GM12878 (cell line): ENCODE measurements around the gene DAAM1. TPM values are rescaled to one million over a fixed set of nuclear protein-coding genes. Genes with fewer than 3 reads are reported as not detected.

Experiments used
- ATAC-seq: fragments of 200-7000 bp; cut with Tn5 transposase; 3 replicates; pipeline ENCODE4 v1.9.1; 2020; ENCODE audit warnings: mild to moderate bottlenecking, moderate library complexity
- BruUV-seq: library from RNA; stranded (reverse); fragments of 400-500 nt; replicated peaks from 2 replicates; lab custom pipeline; 2021; lab: Mats Ljungman, UMichigan
- CTCF ChIA-PET: fragments of 300-600 bp; sonication (Branson Sonifier 250); formaldehyde crosslinking; extraction: SDS; loops from one replicate; lab custom pipeline; 2021; ENCODE audit warnings: inconsistent platforms; lab: Yijun Ruan, JAX
- POLR2A ChIA-PET: fragments of 350-600 bp; formaldehyde crosslinking; extraction: SDS; loops from one replicate; lab custom pipeline; 2021; ENCODE audit warnings: inconsistent platforms; lab: Charles Lee
- RAD21 ChIA-PET: fragments of 300-600 bp; sonication (Branson Sonifier 250); formaldehyde crosslinking; loops from one replicate; lab custom pipeline; 2023; ENCODE audit warnings: antibody characterized with exemption; ENCODE audit not compliant: unreplicated experiment; lab: Charles Lee
- SMC1A ChIA-PET: fragments of 300-600 bp; sonication (Branson Sonifier 250); formaldehyde crosslinking; loops from one replicate; lab custom pipeline; 2023; ENCODE audit not compliant: unreplicated experiment, uncharacterized antibody; lab: Charles Lee
- DNase-seq: peaks from one replicate; pipeline ENCODE4 v3.0.0-alpha.2; 2011; ENCODE audit warnings: low read depth, low spot score
- FAIRE-seq: peaks from 3 replicates; lab custom pipeline; 2011; peaks lifted over from hg19 to GRCh38; lab: Jason Lieb, UNC
- H2AFZ ChIP-seq: 2 replicates; pipeline ENCODE4 v1.6.0; 2011; ENCODE audit warnings: low read depth, low read length, control low read depth; ENCODE audit not compliant: control insufficient read depth
- H3K27ac ChIP-seq: 2 replicates; pipeline ENCODE4 v1.5.1; 2011; ENCODE audit warnings: control low read depth; ENCODE audit not compliant: control insufficient read depth, insufficient read depth
- H3K27me3 ChIP-seq, 2 experiments: replicated peaks in 1 of 2; 2 replicates each; pipeline versions ENCODE4 v1.6.0 to v1.6.1; 2011; ENCODE audit warnings: low read length in 1 of 2; ENCODE audit not compliant: control insufficient read depth in 2 of 2, insufficient read depth in 2 of 2
- H3K36me3 ChIP-seq, 2 experiments: 2 replicates each; pipeline ENCODE4 v1.5.1; 2011; ENCODE audit warnings: low read length in 1 of 2; ENCODE audit not compliant: control insufficient read depth in 2 of 2, insufficient read depth in 2 of 2
- H3K4me1 ChIP-seq: 2 replicates; pipeline ENCODE4 v1.6.1; 2011; ENCODE audit warnings: mild to moderate bottlenecking, low read length, moderate library complexity, mixed read lengths; ENCODE audit not compliant: control insufficient read depth, insufficient read depth
- H3K4me2 ChIP-seq: 2 replicates; pipeline ENCODE4 v1.6.0; 2011; ENCODE audit warnings: control low read depth; ENCODE audit not compliant: control insufficient read depth, insufficient read depth
- H3K4me3 ChIP-seq: fragments of 200-600 bp; sonication (generic); 2 replicates; pipeline ENCODE4 v1.5.1; 2016
- H3K79me2 ChIP-seq: 2 replicates; pipeline ENCODE4 v1.6.0; 2011; ENCODE audit warnings: low read length; ENCODE audit not compliant: control insufficient read depth, insufficient read depth
- H3K9ac ChIP-seq: 2 replicates; pipeline ENCODE4 v1.8.0; 2011; ENCODE audit warnings: low read length, control low read depth, mixed read lengths; ENCODE audit not compliant: control insufficient read depth, insufficient read depth
- H3K9me3 ChIP-seq: replicated peaks from 3 replicates; pipeline ENCODE4 v1.5.1; 2011; ENCODE audit warnings: mild to moderate bottlenecking, low read length; ENCODE audit not compliant: control insufficient read depth, insufficient read depth
- H4K20me1 ChIP-seq: 2 replicates; pipeline ENCODE4 v1.6.0; 2011; ENCODE audit not compliant: control insufficient read depth, insufficient read depth
- ZZZ3 ChIP-seq: IDR thresholded peaks from 2 replicates; pipeline ENCODE4 v1.6.1; 2011; ENCODE audit warnings: low read depth; ENCODE audit not compliant: control insufficient read depth, insufficient read length
- WGBS: methylation state at CpG from one replicate; pipeline ENCODE4 v1.1.6; 2016; ENCODE audit warnings: low lambda C conversion rate; ENCODE audit not compliant: insufficient replicate concordance, insufficient coverage; ENCODE audit errors: missing lambda C conversion rate; 5-methylcytosine and 5-hydroxymethylcytosine counted together
- in situ Hi-C: fragments of 300-500 bp; cut with MboI; formaldehyde crosslinking; loops from 9 replicates; pipeline ENCODE4 v1.14.3; 2018; ENCODE audit warnings: mixed read lengths
- intact Hi-C: fragments of 100-400 bp; cut with micrococcal nuclease; formaldehyde crosslinking; loops from one replicate; pipeline ENCODE4 v1.14.2; 2022; ENCODE audit not compliant: unreplicated experiment
- polyA plus RNA-seq, 11 experiments: library from polyadenylated mRNA; depleted of rRNA in 4 of 11; unstranded in 6 of 11; stranded (reverse) in 5 of 11; fragments of >200 nt; fragmentation: Nextera tagmentation in 4 of 11; fragmentation: Illumina TruSeq in 1 of 11; extraction: Ambion mirVana in 4 of 11; extraction: Trizol in 1 of 11; gene quantifications; 1 replicate in 1 of 11; 2 replicates in 10 of 11; pipeline versions ENCODE4 v1.2.1 to v1.2.3, GENCODE V29; 2011 to 2016; ENCODE audit warnings: inconsistent platforms in 2 of 11, missing spikeins in 2 of 11, low read depth in 1 of 11
- total RNA-seq, 4 experiments: library from RNA; depleted of rRNA in 3 of 4; stranded (reverse); fragments of >200 nt in 3 of 4; fragmentation: Illumina TruSeq in 1 of 4; extraction: Trizol in 1 of 4; gene quantifications; 2 replicates each; pipeline versions ENCODE4 v1.2.1 to v1.2.3, GENCODE V29; 2013 to 2021
- TF ChIP-seq, protein P1 (sequence below): fragments of 450-650 bp; conservative IDR thresholded peaks from 2 replicates; pipeline ENCODE4 v1.6.1; 2017; ENCODE audit warnings: mild to moderate bottlenecking, moderate library complexity

Gene DAAM1
- total and polyA plus RNA-seq, 10 of the 15 experiments (the other 5 are each of a cell fraction or from before 2014, with no cell fraction given) = 13.8 to 32.4 (median 24.2) TPM

DNA sequence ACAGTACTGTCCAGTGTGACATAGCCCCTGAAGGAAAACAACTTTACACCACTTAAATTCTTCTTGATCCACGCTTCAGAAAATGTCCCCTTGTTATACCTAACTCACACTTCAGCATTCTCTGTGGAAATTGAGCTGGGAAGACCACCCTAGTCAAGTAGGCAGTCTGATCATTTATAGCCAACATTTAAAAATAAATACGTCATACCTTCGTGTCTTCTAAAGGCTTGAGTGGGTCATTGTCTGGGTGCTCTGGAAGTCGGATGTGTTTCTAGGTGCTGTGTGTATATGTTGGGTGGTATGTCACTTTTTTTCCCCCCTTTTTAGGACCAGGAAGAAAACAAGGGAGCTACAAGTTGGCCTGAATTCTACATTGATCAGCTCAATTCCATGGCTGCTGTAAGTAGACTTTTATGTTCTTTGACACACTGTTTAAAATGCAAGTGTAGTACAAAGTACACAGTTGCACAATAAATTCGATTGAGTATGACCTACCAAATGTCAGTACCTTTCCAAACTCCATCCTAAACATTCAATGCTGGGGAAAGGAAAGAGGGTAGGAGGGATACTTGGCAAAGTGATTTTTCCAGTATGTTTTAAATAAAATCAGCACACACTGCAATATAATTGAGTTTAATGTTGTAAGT is 126.6 kb downstream of the DAAM1 start:
- no peak overlapping the region for H3K4me3 ChIP-seq
- no peak overlapping the region for H3K27ac ChIP-seq
- FAIRE-seq = no peak
- H3K9ac ChIP-seq = no peak overlapping the region
- BruUV-seq = no TSS peak
- DNase-seq = no peak
- 78% methylated on average over 5 of the region's 5 CpGs for WGBS
- POLR2A ChIA-PET = interaction anchor here (1.4 kb wide), 1 partner anchor 39 kb away, joined by 4 read pairs; no protein-coding TSS in a partner anchor
- in situ Hi-C loops = no loop called here
- H4K20me1 ChIP-seq = no peaks in the 10 kb centered on the region
- H3K36me3 ChIP-seq = no peaks in the 10 kb centered on the region
- H3K9me3 ChIP-seq = no peaks in the 10 kb centered on the region
- CTCF ChIA-PET = interaction anchor here (0.7 to 2.2 kb wide), 7 partner anchors 10 to 259 kb away, joined by 3 to 10 read pairs (median 4); no protein-coding TSS in a partner anchor
- no peak overlapping the region for H2AFZ ChIP-seq
- no peak overlapping the region for H3K4me2 ChIP-seq
- RAD21 ChIA-PET = interaction anchor here (0.8 to 3.9 kb wide), 8 partner anchors 12 to 182 kb away, joined by 3 to 18 read pairs (median 4); partner anchors contain the start of gene DAAM1
- no peak for ATAC-seq
- intact Hi-C loops = no loop called here
- peaks cover 3% of the 10 kb centered on the region; the same call in 1 of the 2 replicates for H3K4me1 ChIP-seq
- no peaks in the 10 kb centered on the region for H3K79me2 ChIP-seq
- no peaks in the 10 kb centered on the region for H3K27me3 ChIP-seq
- no peak for TF ChIP-seq ZZZ3
- TF ChIP-seq, protein P1, sequence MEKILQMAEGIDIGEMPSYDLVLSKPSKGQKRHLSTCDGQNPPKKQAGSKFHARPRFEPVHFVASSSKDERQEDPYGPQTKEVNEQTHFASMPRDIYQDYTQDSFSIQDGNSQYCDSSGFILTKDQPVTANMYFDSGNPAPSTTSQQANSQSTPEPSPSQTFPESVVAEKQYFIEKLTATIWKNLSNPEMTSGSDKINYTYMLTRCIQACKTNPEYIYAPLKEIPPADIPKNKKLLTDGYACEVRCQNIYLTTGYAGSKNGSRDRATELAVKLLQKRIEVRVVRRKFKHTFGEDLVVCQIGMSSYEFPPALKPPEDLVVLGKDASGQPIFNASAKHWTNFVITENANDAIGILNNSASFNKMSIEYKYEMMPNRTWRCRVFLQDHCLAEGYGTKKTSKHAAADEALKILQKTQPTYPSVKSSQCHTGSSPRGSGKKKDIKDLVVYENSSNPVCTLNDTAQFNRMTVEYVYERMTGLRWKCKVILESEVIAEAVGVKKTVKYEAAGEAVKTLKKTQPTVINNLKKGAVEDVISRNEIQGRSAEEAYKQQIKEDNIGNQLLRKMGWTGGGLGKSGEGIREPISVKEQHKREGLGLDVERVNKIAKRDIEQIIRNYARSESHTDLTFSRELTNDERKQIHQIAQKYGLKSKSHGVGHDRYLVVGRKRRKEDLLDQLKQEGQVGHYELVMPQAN = no peak
- SMC1A ChIA-PET = interaction anchor here (0.8 to 1.9 kb wide), 9 partner anchors 10 to 184 kb away, joined by 3 to 8 read pairs (median 4); no protein-coding TSS in a partner anchor
